Measurements from ENCODE around the gene NEUROD4.
A peak's percentile ranks its signal among the peaks of the same experiment; 100 is the strongest.

The NEUROD4 gene

GRCh38 chr12:54988402-54989054, 31.2 kb upstream of the NEUROD4 start:
- peak; percentile 48 for DNase-seq (ENCODE audit: low read depth)
- TF ChIP-seq CTCF (IDR thresholded peaks at IDR 0.05; ENCODE audit: control insufficient read depth, extremely low read depth, insufficient read depth), result no peak
- H3K4me3 ChIP-seq (ENCODE audit: low read depth, low read length), result no peak overlapping the region

- H3K4me3 ChIP-seq (ENCODE audit: low read depth, low read length), result no peak overlapping the region
- DNase-seq (ENCODE audit: low read depth), result no peak
Observed at GRCh38 chr12:54989829-54990228, 29.9 kb upstream of the NEUROD4 start.

GRCh38 chr12:54991161-54991990, 28.4 kb upstream of the NEUROD4 start:
- no peak for DNase-seq (ENCODE audit: low read depth)
- H3K4me3 ChIP-seq (ENCODE audit: low read depth, low read length), result no peak overlapping the region
- no peak for TF ChIP-seq CTCF (IDR thresholded peaks at IDR 0.05; ENCODE audit: control insufficient read depth, extremely low read depth, insufficient read depth)

More at GRCh38 chr12:54989829-54990228, 29.9 kb upstream of the NEUROD4 start:
- no peak for TF ChIP-seq CTCF (IDR thresholded peaks at IDR 0.05; ENCODE audit: control insufficient read depth, extremely low read depth, insufficient read depth)

- no peak for TF ChIP-seq CTCF (IDR thresholded peaks at IDR 0.05; ENCODE audit: control insufficient read depth, extremely low read depth, insufficient read depth)
- no peak for DNase-seq (ENCODE audit: low read depth)
- H3K4me3 ChIP-seq (ENCODE audit: low read depth, low read length), result no peak overlapping the region
Observed at GRCh38 chr12:54991991-54992375, 27.8 kb upstream of the NEUROD4 start.

GRCh38 chr12:54993181-54993835, 26.5 kb upstream of the NEUROD4 start:
- H3K4me3 ChIP-seq (ENCODE audit: low read depth, low read length), result no peak overlapping the region
- peak; percentile 80 for TF ChIP-seq CTCF (IDR thresholded peaks at IDR 0.05; ENCODE audit: control insufficient read depth, extremely low read depth, insufficient read depth)
- peak; percentile 52 for DNase-seq (ENCODE audit: low read depth)

- H3K4me3 ChIP-seq (ENCODE audit: low read depth, low read length), result no peak overlapping the region
- DNase-seq (ENCODE audit: low read depth), result no peak
- TF ChIP-seq CTCF (IDR thresholded peaks at IDR 0.05; ENCODE audit: control insufficient read depth, extremely low read depth, insufficient read depth), result no peak
Observed at GRCh38 chr12:54996205-54996604, 23.6 kb upstream of the NEUROD4 start.
